Measurements from ENCODE around the gene ARHGAP10.

- TF ChIP-seq, protein P1, sequence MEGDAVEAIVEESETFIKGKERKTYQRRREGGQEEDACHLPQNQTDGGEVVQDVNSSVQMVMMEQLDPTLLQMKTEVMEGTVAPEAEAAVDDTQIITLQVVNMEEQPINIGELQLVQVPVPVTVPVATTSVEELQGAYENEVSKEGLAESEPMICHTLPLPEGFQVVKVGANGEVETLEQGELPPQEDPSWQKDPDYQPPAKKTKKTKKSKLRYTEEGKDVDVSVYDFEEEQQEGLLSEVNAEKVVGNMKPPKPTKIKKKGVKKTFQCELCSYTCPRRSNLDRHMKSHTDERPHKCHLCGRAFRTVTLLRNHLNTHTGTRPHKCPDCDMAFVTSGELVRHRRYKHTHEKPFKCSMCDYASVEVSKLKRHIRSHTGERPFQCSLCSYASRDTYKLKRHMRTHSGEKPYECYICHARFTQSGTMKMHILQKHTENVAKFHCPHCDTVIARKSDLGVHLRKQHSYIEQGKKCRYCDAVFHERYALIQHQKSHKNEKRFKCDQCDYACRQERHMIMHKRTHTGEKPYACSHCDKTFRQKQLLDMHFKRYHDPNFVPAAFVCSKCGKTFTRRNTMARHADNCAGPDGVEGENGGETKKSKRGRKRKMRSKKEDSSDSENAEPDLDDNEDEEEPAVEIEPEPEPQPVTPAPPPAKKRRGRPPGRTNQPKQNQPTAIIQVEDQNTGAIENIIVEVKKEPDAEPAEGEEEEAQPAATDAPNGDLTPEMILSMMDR (IDR thresholded peaks at IDR 0.05): no peak
- TF ChIP-seq EZH2phosphoT487 (IDR thresholded peaks at IDR 0.05): no peak
Observed at GRCh38 chr4:147808447-147808846, 76.6 kb downstream of the ARHGAP10 start.

Measured in neural progenitor cell (in vitro differentiated cells).